ENCODE results near the gene KEL. TPM values are rescaled to one million over a fixed set of nuclear protein-coding genes. Genes with fewer than 3 reads are reported as not detected.

KEL gene
- total and polyA plus RNA-seq, 4 donors: 0.18 to 81.0 (median 0.36) TPM

DNA sequence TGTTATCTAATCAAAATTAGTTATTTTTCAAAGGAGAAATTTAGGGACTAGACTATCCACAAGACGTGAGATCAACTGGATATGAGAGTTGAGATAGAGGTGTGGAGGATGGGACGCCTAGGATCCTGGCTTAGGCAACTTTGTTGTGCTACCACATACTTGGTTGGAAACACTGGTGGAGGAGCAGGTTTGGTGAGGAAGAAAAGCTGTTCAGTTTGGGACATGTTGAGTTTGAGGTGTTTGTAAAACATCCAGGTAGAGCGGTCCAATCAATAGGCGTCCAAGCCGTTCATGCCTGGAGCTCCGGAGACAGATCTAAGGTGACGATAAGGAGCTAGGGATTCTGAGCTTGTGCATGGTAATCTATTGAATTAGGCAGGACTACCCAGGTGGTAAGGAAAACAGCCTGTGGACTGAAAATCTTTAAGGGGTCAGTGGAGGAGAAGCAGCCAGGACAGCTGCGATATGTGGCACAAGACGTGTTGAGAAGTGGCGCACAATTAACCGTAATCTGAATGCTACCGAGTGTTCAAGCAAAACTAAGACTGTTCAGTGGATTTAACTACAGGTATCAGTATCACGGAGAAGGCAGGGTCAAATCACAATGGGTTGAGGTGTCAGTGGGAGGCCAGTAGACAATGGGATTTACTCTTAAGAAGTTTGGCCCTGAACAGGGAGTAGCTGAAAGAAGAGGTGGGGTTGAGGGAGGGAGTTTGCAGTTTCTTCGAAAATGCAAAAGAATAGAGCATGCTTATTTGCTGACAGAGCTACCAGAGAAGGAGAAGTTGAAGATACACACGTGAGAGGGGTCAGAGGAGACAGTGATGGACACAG is 60.5 kb downstream of the KEL start:
- peaks cover 0 to 5% (median 0%) of the 10 kb centered on the region in 4 donors for H3K27me3 ChIP-seq (ENCODE audit: control insufficient read depth in 4 of 4, insufficient read depth in 4 of 4, low read length in 3 of 4)
- DNase-seq (ENCODE audit: low spot score): no peak
- no peak overlapping the region for H3K4me3 ChIP-seq (ENCODE audit: low read depth in 1 of 3, low read length in 3 of 3)
- no peak overlapping the region for H3K9ac ChIP-seq (ENCODE audit: low read depth in 1 of 2, low read length in 2 of 2)
- H3K4me1 ChIP-seq (ENCODE audit: control insufficient read depth in 4 of 4, insufficient read depth in 4 of 4, low read length in 3 of 4): no peaks in the 10 kb centered on the region
- WGBS: 76% methylated on average over 15 of the region's 15 CpGs
- H3K9me3 ChIP-seq (ENCODE audit: control insufficient read depth in 4 of 4, low read length in 3 of 4): no peaks in the 10 kb centered on the region
- no peak overlapping the region for H3K27ac ChIP-seq (ENCODE audit: low read depth in 1 of 2, low read length in 2 of 2)
- TF ChIP-seq HNF4A (conservative IDR thresholded peaks at IDR 0.05) (no peak), GABPA (IDR thresholded peaks at IDR 0.05 in 1 of 2, conservative IDR thresholded peaks at IDR 0.05 in 1 of 2) (no peak), FOXA2 (IDR thresholded peaks at IDR 0.05) (no peak), JUND (IDR thresholded peaks at IDR 0.05) (no peak), RAD21 (IDR thresholded peaks at IDR 0.05) (no peak), FOXA1 (IDR thresholded peaks at IDR 0.05) (no peak), SP1 (IDR thresholded peaks at IDR 0.05) (no peak)
- TF ChIP-seq, protein P1, sequence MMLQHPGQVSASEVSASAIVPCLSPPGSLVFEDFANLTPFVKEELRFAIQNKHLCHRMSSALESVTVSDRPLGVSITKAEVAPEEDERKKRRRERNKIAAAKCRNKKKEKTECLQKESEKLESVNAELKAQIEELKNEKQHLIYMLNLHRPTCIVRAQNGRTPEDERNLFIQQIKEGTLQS (IDR thresholded peaks at IDR 0.05): no peak
- TF ChIP-seq, protein P2, sequence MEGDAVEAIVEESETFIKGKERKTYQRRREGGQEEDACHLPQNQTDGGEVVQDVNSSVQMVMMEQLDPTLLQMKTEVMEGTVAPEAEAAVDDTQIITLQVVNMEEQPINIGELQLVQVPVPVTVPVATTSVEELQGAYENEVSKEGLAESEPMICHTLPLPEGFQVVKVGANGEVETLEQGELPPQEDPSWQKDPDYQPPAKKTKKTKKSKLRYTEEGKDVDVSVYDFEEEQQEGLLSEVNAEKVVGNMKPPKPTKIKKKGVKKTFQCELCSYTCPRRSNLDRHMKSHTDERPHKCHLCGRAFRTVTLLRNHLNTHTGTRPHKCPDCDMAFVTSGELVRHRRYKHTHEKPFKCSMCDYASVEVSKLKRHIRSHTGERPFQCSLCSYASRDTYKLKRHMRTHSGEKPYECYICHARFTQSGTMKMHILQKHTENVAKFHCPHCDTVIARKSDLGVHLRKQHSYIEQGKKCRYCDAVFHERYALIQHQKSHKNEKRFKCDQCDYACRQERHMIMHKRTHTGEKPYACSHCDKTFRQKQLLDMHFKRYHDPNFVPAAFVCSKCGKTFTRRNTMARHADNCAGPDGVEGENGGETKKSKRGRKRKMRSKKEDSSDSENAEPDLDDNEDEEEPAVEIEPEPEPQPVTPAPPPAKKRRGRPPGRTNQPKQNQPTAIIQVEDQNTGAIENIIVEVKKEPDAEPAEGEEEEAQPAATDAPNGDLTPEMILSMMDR (IDR thresholded peaks at IDR 0.05; ENCODE audit: low read depth, low read length, missing input control): no peak
- TF ChIP-seq, protein P3, sequence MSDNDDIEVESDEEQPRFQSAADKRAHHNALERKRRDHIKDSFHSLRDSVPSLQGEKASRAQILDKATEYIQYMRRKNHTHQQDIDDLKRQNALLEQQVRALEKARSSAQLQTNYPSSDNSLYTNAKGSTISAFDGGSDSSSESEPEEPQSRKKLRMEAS (IDR thresholded peaks at IDR 0.05): no peak
- TF ChIP-seq, protein P4, sequence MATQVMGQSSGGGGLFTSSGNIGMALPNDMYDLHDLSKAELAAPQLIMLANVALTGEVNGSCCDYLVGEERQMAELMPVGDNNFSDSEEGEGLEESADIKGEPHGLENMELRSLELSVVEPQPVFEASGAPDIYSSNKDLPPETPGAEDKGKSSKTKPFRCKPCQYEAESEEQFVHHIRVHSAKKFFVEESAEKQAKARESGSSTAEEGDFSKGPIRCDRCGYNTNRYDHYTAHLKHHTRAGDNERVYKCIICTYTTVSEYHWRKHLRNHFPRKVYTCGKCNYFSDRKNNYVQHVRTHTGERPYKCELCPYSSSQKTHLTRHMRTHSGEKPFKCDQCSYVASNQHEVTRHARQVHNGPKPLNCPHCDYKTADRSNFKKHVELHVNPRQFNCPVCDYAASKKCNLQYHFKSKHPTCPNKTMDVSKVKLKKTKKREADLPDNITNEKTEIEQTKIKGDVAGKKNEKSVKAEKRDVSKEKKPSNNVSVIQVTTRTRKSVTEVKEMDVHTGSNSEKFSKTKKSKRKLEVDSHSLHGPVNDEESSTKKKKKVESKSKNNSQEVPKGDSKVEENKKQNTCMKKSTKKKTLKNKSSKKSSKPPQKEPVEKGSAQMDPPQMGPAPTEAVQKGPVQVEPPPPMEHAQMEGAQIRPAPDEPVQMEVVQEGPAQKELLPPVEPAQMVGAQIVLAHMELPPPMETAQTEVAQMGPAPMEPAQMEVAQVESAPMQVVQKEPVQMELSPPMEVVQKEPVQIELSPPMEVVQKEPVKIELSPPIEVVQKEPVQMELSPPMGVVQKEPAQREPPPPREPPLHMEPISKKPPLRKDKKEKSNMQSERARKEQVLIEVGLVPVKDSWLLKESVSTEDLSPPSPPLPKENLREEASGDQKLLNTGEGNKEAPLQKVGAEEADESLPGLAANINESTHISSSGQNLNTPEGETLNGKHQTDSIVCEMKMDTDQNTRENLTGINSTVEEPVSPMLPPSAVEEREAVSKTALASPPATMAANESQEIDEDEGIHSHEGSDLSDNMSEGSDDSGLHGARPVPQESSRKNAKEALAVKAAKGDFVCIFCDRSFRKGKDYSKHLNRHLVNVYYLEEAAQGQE (IDR thresholded peaks at IDR 0.05): no peak
- no peaks in the 10 kb centered on the region for H3K36me3 ChIP-seq (ENCODE audit: control insufficient read depth in 4 of 4, insufficient read depth in 3 of 4, low read depth in 1 of 4, low read length in 3 of 4)

DNA sequence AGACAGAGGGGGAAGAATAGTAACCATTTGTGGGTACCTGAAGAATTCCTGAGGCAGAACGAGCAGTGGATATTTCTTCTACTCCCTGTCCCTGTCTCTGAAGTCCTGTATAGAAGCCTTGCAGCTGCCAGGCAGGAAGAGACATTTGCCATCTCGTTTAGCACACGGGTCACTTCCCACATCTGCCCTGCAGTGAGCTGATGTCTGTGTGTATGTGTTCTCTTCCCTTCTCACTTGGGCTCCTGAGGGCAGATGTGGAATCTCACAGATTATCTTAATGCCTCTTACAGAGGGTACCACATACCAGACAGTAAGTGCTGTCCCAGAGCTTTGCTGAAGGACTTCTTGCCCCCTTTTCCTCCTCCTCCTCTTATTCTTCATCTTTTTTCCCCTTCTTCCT is 62.5 kb downstream of the KEL start:
- Histone ChIP-seq H3K27me3 (ENCODE audit: control insufficient read depth in 4 of 4, insufficient read depth in 4 of 4, low read length in 3 of 4) (peaks cover 0 to 5% (median 0%) of the 10 kb centered on the region in 4 donors), H3K4me3 (ENCODE audit: low read depth in 1 of 3, low read length in 3 of 3) (no peak overlapping the region)
- 48% methylated on average over 3 of the region's 3 CpGs for WGBS

More for the DNA sequence above, 62.5 kb downstream of the KEL start:
- DNase-seq (ENCODE audit: low spot score): no peak
- no peak for TF ChIP-seq GABPA (IDR thresholded peaks at IDR 0.05 in 1 of 2, conservative IDR thresholded peaks at IDR 0.05 in 1 of 2)
- TF ChIP-seq, protein P1 (IDR thresholded peaks at IDR 0.05): no peak
- no peak for TF ChIP-seq NR2F2 (IDR thresholded peaks at IDR 0.05)
- TF ChIP-seq, protein P3 (IDR thresholded peaks at IDR 0.05): no peak
- TF ChIP-seq HNF4G (IDR thresholded peaks at IDR 0.05): no peak
- no peak for TF ChIP-seq HNF4A (conservative IDR thresholded peaks at IDR 0.05)
- no peak for TF ChIP-seq RXRA (IDR thresholded peaks at IDR 0.05)
- TF ChIP-seq FOXA1 (IDR thresholded peaks at IDR 0.05): no peak
- H3K4me1 ChIP-seq (ENCODE audit: control insufficient read depth in 4 of 4, insufficient read depth in 4 of 4, low read length in 3 of 4): no peaks in the 10 kb centered on the region
- no peak overlapping the region for H3K27ac ChIP-seq (ENCODE audit: low read depth in 1 of 2, low read length in 2 of 2)
- H3K36me3 ChIP-seq (ENCODE audit: control insufficient read depth in 4 of 4, insufficient read depth in 3 of 4, low read depth in 1 of 4, low read length in 3 of 4): no peaks in the 10 kb centered on the region
- H3K9ac ChIP-seq (ENCODE audit: low read depth in 1 of 2, low read length in 2 of 2): no peak overlapping the region
- no peaks in the 10 kb centered on the region for H3K9me3 ChIP-seq (ENCODE audit: control insufficient read depth in 4 of 4, low read length in 3 of 4)

Data from liver (tissue), 9 donors.